Activated T-helper 17 cell treated with anti-CD3 and anti-CD28 coated beads, Interleukin-2, amount 50 U/mL, for 72 hours (primary cell): Measurements from ENCODE around the gene PRIMA1. TPM values are rescaled to one million over a fixed set of nuclear protein-coding genes. Genes with fewer than 3 reads are reported as not detected.

Source experiments
- ATAC-seq: fragments of 150-1000 bp; cut with Tn5 transposase; replicated peaks from 2 replicates; pipeline ENCODE4 v1.10.0; 2021; ENCODE audit warnings: mild to moderate bottlenecking, moderate library complexity
- H3K27ac Mint-ChIP-seq: one replicate; pipeline ENCODE4 v1.8.0; 2022; ENCODE audit warnings: mixed read lengths
- H3K27me3 Mint-ChIP-seq: one replicate; pipeline ENCODE4 v1.8.0; 2022; ENCODE audit warnings: mixed read lengths
- H3K36me3 Mint-ChIP-seq: one replicate; pipeline ENCODE4 v1.8.0; 2022; ENCODE audit warnings: low read depth, mild to moderate bottlenecking, mixed read lengths
- H3K4me1 Mint-ChIP-seq: one replicate; pipeline ENCODE4 v1.8.0; 2022; ENCODE audit warnings: mixed read lengths
- H3K4me3 Mint-ChIP-seq: one replicate; pipeline ENCODE4 v1.8.0; 2022; ENCODE audit warnings: mild to moderate bottlenecking, mixed read lengths
- H3K9me3 Mint-ChIP-seq: one replicate; pipeline ENCODE4 v1.8.0; 2022; ENCODE audit warnings: mixed read lengths
- total RNA-seq, 2 donors: library from RNA; stranded (reverse); gene quantifications; one replicate each; pipeline ENCODE4 v1.2.3, GENCODE V29; 2022

Gene PRIMA1
- total RNA-seq, 2 donors from 2014 or later = not detected

DNA sequence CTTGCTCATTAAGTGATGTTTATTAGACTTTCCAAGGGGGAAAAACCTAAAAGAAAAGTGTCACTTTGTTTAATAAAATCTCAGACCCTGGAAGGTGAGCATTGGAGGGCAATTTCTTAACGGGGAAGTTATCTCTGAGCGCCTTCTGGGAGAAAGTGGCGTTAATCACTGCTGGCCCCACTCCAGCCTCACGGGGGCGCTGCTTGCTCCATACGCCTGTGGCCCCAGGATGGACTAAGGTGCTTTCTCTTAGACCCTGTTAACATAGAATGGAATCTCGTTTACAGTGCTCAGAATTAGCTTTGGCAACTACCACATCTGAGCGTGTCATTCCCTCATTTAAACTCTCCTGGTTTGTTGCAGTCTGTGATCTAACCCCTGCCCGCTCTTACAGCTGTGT, 16.4 kb upstream of the PRIMA1 start:
- Mint-ChIP-seq H3K9me3 (no peaks in the 10 kb centered on the region), H3K36me3 (no peaks in the 10 kb centered on the region), H3K4me1 (no peaks in the 10 kb centered on the region), H3K27me3 (peaks cover 13% of the 10 kb centered on the region), H3K27ac (no peak overlapping the region), H3K4me3 (no peak overlapping the region)
- ATAC-seq = no peak

GRCh38 chr14:93803408-93804318, 15.4 kb upstream of the PRIMA1 start:
- Mint-ChIP-seq H3K27me3 (peaks cover 19% of the 10 kb centered on the region), H3K36me3 (no peaks in the 10 kb centered on the region), H3K9me3 (no peaks in the 10 kb centered on the region), H3K4me1 (no peaks in the 10 kb centered on the region), H3K4me3 (no peak overlapping the region), H3K27ac (no peak overlapping the region)
- no peak for ATAC-seq

DNA sequence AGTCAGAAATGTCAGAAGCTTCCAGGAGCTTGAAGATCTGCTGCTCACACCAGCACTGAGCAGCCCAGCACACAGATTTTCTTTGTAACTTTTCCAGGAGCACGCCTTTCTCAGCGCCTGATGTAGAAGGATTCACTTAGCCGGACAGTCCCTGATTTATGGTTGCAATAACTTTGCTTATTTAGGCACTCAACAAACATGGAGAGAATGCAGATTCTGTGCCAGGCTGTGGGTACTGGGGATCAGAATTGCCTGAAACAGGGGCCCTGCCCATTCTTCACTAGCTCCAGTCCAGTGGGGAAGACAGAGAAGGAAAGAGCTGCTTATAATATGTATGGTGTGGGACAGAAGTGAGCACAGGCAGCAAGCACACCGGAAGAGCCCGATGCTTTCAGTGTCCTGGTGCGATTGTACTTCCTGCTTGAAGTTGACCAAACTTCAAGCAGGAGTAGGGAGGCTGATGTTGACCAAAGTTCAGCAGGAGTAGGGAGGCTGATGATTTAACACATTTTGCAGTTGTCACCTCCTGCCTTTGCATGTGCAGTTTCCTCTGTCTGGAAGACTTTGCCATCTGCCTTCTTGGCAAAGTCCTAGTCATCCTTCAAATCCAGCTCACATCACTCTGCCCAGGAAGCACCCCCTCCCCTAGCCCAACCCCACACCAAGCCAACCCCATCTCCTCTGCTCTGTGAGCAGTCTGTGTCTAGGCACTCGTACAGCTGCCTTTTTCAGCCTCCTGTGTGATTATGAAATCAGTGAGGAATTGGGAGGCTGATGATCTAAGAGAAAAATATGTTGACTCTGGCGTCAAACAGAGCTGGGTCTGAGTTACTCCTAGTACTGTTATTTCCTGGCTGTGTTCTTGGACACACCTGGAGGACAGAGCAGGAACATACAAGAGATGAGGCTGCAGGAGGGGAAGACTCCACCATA, 12.0 kb upstream of the PRIMA1 start:
- Mint-ChIP-seq H3K36me3 (no peaks in the 10 kb centered on the region), H3K27me3 (peaks cover 19% of the 10 kb centered on the region), H3K4me1 (no peaks in the 10 kb centered on the region), H3K9me3 (no peaks in the 10 kb centered on the region), H3K27ac (no peak overlapping the region), H3K4me3 (no peak overlapping the region)
- no peak for ATAC-seq

- Mint-ChIP-seq H3K4me1 (no peaks in the 10 kb centered on the region), H3K9me3 (no peaks in the 10 kb centered on the region), H3K36me3 (no peaks in the 10 kb centered on the region), H3K27me3 (peaks cover 19% of the 10 kb centered on the region), H3K4me3 (no peak overlapping the region), H3K27ac (no peak overlapping the region)
- ATAC-seq = no peak
These were observed 11.3 kb upstream of the PRIMA1 start for GRCh38 chr14:93799617-93799988.

DNA sequence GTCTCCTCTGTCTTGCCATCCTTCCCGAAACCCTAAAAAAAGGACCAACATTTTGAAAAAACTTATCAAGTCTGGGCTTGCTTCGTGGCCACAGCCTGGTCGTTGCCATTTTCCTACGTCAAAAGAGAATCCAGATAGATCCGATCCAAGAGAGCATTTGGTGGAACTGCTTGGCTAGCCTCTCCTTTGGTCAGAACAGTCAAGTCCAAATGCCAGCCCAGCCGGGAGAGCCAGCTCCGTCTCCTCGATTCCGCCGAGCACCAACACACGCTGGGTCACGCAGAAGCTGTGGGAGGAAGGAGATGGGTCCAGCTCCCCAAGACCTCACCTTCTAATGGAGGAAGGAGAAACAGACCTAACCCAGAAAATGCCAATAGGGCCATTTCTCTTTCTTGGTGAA, 9.3 kb upstream of the PRIMA1 start:
- no peaks in the 10 kb centered on the region for H3K9me3 Mint-ChIP-seq
- no peaks in the 10 kb centered on the region for H3K4me1 Mint-ChIP-seq
- no peak for ATAC-seq
- peaks cover 29% of the 10 kb centered on the region for H3K27me3 Mint-ChIP-seq
- H3K27ac Mint-ChIP-seq = no peak overlapping the region
- no peak overlapping the region for H3K4me3 Mint-ChIP-seq
- H3K36me3 Mint-ChIP-seq = no peaks in the 10 kb centered on the region

DNA sequence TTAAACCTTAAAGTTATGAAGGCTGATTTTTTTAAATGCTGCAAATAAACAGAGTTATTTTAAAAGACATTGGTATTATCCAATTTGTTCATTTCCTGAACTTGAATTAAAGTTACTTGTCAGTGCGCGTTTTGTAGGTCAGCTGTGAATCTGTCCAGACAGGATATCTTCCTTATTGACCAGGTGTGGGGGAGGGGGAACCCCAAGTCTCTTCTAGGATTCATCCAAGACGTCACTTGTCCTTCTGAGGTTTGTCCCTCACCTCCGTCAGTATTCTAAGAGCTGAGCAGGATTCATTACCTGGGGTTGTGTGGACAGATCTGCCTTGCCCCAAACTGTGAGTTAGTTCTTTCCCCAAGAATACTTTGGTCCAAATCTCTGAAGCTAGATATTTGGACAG, 8.8 kb upstream of the PRIMA1 start:
- ATAC-seq = no peak
- H3K27me3 Mint-ChIP-seq = peaks cover 30% of the 10 kb centered on the region
- no peak overlapping the region for H3K4me3 Mint-ChIP-seq
- H3K4me1 Mint-ChIP-seq = no peaks in the 10 kb centered on the region
- no peaks in the 10 kb centered on the region for H3K36me3 Mint-ChIP-seq
- H3K9me3 Mint-ChIP-seq = no peaks in the 10 kb centered on the region
- H3K27ac Mint-ChIP-seq = no peak overlapping the region

GRCh38 chr14:93794756-93795155, 6.5 kb upstream of the PRIMA1 start:
- Mint-ChIP-seq H3K4me3 (no peak overlapping the region), H3K27me3 (peaks cover 39% of the 10 kb centered on the region), H3K4me1 (no peaks in the 10 kb centered on the region), H3K27ac (no peak overlapping the region), H3K36me3 (no peaks in the 10 kb centered on the region), H3K9me3 (no peaks in the 10 kb centered on the region)
- no peak for ATAC-seq

- Mint-ChIP-seq H3K36me3 (no peaks in the 10 kb centered on the region), H3K27me3 (peaks cover 40% of the 10 kb centered on the region), H3K9me3 (no peaks in the 10 kb centered on the region), H3K4me3 (no peak overlapping the region), H3K27ac (no peak overlapping the region), H3K4me1 (no peaks in the 10 kb centered on the region)
- ATAC-seq = no peak
These were observed 5.5 kb upstream of the PRIMA1 start for GRCh38 chr14:93793555-93794324.

DNA sequence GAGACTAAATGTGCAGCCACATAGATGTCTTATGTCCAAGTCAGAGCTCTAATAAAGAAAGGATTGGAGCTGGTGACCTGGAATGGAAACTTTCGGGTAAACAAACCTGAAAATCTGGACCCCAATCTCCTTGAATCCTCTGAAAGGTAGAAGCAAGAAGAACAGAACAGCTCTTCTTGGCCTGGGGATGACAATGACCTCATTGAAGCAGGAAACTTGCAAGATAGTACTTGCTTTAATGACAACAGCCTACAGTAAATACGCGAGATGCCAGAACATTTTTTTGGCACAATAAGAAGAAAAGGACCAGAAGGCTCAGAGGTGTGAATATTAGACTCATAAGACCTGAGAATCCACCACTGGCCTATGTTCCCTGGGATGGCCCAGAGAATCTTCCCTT, 4.1 kb upstream of the PRIMA1 start:
- no peaks in the 10 kb centered on the region for H3K36me3 Mint-ChIP-seq
- peaks cover 45% of the 10 kb centered on the region for H3K27me3 Mint-ChIP-seq
- H3K4me1 Mint-ChIP-seq = no peaks in the 10 kb centered on the region
- no peak for ATAC-seq
- no peaks in the 10 kb centered on the region for H3K9me3 Mint-ChIP-seq
- H3K4me3 Mint-ChIP-seq = no peak overlapping the region
- H3K27ac Mint-ChIP-seq = no peak overlapping the region

DNA sequence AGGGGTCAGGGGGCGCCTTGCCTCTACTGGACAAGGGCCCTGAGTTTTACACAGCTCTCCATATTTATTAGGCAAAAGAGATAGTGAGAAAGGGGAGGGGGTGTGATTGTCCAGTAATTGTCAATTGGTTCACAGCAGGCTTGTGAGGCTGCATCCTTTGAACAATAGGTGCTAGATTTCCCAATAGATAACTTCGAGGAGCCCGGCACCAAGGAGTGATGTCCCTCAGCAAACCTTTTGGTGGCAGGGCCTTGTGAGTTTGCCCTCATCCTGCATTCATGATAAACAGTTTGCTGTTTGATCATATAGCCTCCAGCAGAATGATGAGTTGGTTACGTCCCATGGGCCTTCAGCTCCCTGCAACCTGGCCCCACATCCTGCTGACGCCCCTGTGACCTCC, 2.7 kb upstream of the PRIMA1 start:
- H3K36me3 Mint-ChIP-seq = no peaks in the 10 kb centered on the region
- H3K27ac Mint-ChIP-seq = no peak overlapping the region
- H3K9me3 Mint-ChIP-seq = no peaks in the 10 kb centered on the region
- H3K4me3 Mint-ChIP-seq = no peak overlapping the region
- H3K4me1 Mint-ChIP-seq = no peaks in the 10 kb centered on the region
- no peak for ATAC-seq
- H3K27me3 Mint-ChIP-seq = peaks cover 56% of the 10 kb centered on the region

DNA sequence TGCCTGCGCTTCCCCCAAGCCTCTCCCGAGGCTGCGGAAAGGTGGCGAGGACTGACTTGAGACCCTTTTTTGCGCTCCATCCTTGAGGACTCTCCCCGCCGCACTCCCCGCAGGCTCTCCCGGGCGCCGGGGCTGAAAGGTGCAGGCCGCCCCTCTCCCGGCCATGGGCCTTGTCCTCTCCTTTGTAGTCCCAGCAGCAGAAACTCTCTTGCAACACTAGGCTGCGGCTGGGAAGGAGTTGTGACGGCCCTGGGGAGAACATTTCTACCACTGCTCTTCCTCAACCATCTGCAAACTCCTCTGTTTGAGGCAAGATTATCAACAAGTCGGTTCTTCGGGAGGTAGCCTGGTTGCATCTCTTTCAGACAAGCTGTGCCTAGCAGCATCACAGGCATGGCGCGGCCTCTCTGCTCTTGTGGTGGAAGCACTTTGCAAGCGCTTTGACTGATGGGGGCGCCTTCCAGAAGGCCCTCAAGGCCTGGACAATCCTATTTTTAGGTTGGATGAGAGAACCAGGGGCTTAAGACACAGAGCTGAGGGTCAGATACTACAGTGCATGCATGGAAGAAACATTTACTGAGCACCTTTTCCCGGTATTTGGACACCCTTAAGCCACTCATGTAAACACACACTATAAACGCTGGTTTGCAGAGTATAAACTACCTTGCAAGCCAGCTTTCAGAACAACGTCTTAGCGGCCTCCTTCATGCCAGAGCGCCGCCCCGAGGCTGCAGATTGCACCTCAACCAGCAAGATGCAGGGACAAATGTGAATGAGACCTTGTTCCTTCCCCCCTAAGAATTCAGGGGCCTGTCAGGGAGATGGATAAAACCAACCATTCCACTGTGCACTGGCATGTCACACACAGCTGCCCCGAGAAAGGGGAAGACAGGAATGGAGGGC, 1.2 kb upstream of the PRIMA1 start:
- Mint-ChIP-seq H3K36me3 (no peaks in the 10 kb centered on the region), H3K4me1 (no peaks in the 10 kb centered on the region), H3K4me3 (no peak overlapping the region), H3K9me3 (no peaks in the 10 kb centered on the region), H3K27me3 (peaks cover 66% of the 10 kb centered on the region), H3K27ac (no peak overlapping the region)
- ATAC-seq = no peak

- ATAC-seq = no peak
- Mint-ChIP-seq H3K27me3 (peaks cover 68% of the 10 kb centered on the region), H3K27ac (no peak overlapping the region), H3K4me3 (no peak overlapping the region), H3K9me3 (no peaks in the 10 kb centered on the region), H3K36me3 (no peaks in the 10 kb centered on the region), H3K4me1 (no peaks in the 10 kb centered on the region)
These were observed 400 bp upstream of the PRIMA1 start for GRCh38 chr14:93788543-93789227.
